ENCODE data around the gene SLC48A1. TPM values are rescaled to one million over a fixed set of nuclear protein-coding genes. Genes with fewer than 3 reads are reported as not detected.

SLC48A1 gene
- total and polyA plus RNA-seq, 2 donors (not counting 3 experiments of a cell fraction or from before 2014, with no cell fraction given) = 17.3 to 20.3 TPM

DNA sequence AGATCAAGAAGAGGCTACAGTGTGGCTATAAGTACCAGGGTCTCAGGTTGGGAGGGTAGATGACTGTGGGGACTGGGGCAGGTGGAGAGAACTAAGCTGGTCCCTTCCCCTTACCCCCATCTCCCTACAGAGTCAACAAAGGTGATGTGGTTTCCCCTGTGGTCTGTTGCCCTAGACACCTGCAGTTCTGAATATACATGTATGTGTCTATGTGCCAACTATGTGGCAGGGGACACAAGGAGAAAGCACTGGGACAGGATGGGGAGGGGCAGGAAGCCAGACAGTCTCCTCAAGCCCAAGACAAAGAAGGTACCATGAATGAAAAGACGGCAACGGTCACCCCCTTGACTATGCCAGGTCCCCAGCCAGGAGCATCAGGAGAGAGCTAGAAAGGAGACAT lies 51.2 kb downstream of the SLC48A1 start:
- FAIRE-seq (no peak), DNase-seq (ENCODE audit: low read depth, low spot score) (no peak)
- Histone ChIP-seq H3K27me3 (ENCODE audit: control insufficient read depth in 2 of 2, insufficient read depth in 2 of 2, low read length in 2 of 2) (no peaks in the 10 kb centered on the region), H3K36me3 (ENCODE audit: control insufficient read depth in 2 of 2, extremely low read depth in 1 of 2, insufficient read depth in 2 of 2, low read length in 2 of 2) (no peaks in the 10 kb centered on the region), H3K9me1 (replicated peaks; ENCODE audit: control insufficient read depth, extremely low read depth, insufficient read depth, low read length) (no peaks in the 10 kb centered on the region), H3K27ac (ENCODE audit: insufficient read depth, low read depth, low read length) (no peak overlapping the region), H3K4me1 (ENCODE audit: control insufficient read depth, extremely low read depth, insufficient read depth, low read length) (peaks cover 26% of the 10 kb centered on the region), H3K4me3 (replicated peaks in 1 of 3; ENCODE audit: insufficient read depth in 1 of 3, low read depth in 1 of 3, low read length in 3 of 3) (no peak overlapping the region), H3K4me2 (ENCODE audit: insufficient read depth, low read length) (no peak overlapping the region), H4K20me1 (replicated peaks; ENCODE audit: control insufficient read depth, extremely low read depth, insufficient read depth, low read length) (no peaks in the 10 kb centered on the region), H3K79me2 (ENCODE audit: control insufficient read depth, insufficient read depth, low read length) (peaks cover 4% of the 10 kb centered on the region), H3K9me3 (replicated peaks; ENCODE audit: control insufficient read depth, insufficient read depth, low read length) (no peaks in the 10 kb centered on the region), H3K9ac (replicated peaks; ENCODE audit: extremely low read depth, insufficient read depth, low read length) (no peak overlapping the region), H2AFZ (ENCODE audit: low read depth, low read length) (no peak overlapping the region)
- BruUV-seq (replicated peaks) = no TSS peak
- dilution Hi-C loops (cut with MboI; ENCODE audit: extremely low pct_ligation_motif_present, low sequenced_read_pairs) = no loop called here
- intact Hi-C loops (cut with micrococcal nuclease) = no loop called here
- no peak for TF ChIP-seq EZH2 (IDR thresholded peaks at IDR 0.05; ENCODE audit: borderline replicate concordance, low read depth, low read length, severe bottlenecking)
- TF ChIP-seq JUN (IDR thresholded peaks at IDR 0.05; ENCODE audit: borderline replicate concordance, insufficient read depth, insufficient read length, low read depth) = no peak
- TF ChIP-seq MYC (IDR thresholded peaks at IDR 0.05; ENCODE audit: low read depth, low read length) = no peak
- no peak for TF ChIP-seq FOS (IDR thresholded peaks at IDR 0.05; ENCODE audit: borderline replicate concordance, insufficient read depth, low read length)
- TF ChIP-seq POLR2A (IDR thresholded peaks at IDR 0.05; ENCODE audit: low read depth, low read length) = no peak
- TF ChIP-seq, protein P1, sequence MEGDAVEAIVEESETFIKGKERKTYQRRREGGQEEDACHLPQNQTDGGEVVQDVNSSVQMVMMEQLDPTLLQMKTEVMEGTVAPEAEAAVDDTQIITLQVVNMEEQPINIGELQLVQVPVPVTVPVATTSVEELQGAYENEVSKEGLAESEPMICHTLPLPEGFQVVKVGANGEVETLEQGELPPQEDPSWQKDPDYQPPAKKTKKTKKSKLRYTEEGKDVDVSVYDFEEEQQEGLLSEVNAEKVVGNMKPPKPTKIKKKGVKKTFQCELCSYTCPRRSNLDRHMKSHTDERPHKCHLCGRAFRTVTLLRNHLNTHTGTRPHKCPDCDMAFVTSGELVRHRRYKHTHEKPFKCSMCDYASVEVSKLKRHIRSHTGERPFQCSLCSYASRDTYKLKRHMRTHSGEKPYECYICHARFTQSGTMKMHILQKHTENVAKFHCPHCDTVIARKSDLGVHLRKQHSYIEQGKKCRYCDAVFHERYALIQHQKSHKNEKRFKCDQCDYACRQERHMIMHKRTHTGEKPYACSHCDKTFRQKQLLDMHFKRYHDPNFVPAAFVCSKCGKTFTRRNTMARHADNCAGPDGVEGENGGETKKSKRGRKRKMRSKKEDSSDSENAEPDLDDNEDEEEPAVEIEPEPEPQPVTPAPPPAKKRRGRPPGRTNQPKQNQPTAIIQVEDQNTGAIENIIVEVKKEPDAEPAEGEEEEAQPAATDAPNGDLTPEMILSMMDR (IDR thresholded peaks at IDR 0.05; ENCODE audit: extremely low read depth in 1 of 2, insufficient read depth in 1 of 2, low read depth in 1 of 2, low read length in 2 of 2) = no peak
- TF ChIP-seq POLR2AphosphoS5 (IDR thresholded peaks at IDR 0.05; ENCODE audit: insufficient read depth, low read depth, low read length) = no peak
- TF ChIP-seq GATA2 (IDR thresholded peaks at IDR 0.05; ENCODE audit: insufficient read depth, insufficient read length, low read depth, low read length) = no peak
- TF ChIP-seq, protein P2, sequence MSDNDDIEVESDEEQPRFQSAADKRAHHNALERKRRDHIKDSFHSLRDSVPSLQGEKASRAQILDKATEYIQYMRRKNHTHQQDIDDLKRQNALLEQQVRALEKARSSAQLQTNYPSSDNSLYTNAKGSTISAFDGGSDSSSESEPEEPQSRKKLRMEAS (IDR thresholded peaks at IDR 0.05; ENCODE audit: insufficient read depth, insufficient read length) = no peak
- POLR2A ChIA-PET = no interaction called here
- CTCF ChIA-PET = interaction anchor here (2.3 kb wide), 1 partner anchor 14 kb away, joined by 8 read pairs; no protein-coding TSS in a partner anchor

Data from endothelial cell of umbilical vein (primary cell).